ENCODE results near the gene DDI2.

DDI2 gene

GRCh38 chr1:15704526-15705183 lies 87.4 kb downstream of the DDI2 start:
- FAIRE-seq, result no peak

GRCh38 chr1:15705184-15705566 lies 87.9 kb downstream of the DDI2 start:
- FAIRE-seq, result no peak

GRCh38 chr1:15706751-15707150 lies 89.5 kb downstream of the DDI2 start:
- no peak for FAIRE-seq

DNA sequence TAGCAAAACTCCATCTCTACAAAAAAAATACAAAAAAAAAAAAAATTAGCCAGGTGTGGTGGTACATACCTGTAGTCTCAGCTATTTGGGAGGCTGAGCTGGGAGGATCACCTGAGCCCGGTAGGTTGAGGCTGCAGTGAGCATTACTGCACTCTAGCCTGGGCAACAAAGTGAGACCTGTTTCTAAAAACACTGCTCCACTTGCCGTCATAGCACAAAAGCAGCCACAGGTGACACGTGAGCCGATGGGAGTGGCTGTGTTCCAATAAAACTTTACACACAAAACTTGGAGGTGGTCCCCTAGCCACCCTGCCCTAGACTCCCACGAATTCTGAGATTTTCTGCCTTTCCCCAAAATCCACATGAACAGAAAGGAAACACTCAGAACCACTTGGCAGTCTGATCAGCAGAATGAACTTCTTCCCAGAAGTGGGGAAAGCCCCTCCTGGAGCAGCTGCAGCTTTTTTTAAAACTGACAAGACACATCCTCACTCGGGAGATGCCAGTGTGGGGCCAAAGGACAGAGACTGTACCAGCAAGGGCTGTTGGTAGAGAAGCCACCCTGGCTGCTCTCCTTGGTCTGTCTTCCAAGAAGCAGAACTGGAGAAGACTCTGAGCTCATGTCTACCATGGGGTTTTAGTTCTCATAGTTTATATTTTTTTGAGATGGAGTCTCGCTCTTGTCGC lies 90.1 kb downstream of the DDI2 start:
- no peak for FAIRE-seq

GRCh38 chr1:15708486-15709137 lies 91.4 kb downstream of the DDI2 start:
- FAIRE-seq, result no peak

DNA sequence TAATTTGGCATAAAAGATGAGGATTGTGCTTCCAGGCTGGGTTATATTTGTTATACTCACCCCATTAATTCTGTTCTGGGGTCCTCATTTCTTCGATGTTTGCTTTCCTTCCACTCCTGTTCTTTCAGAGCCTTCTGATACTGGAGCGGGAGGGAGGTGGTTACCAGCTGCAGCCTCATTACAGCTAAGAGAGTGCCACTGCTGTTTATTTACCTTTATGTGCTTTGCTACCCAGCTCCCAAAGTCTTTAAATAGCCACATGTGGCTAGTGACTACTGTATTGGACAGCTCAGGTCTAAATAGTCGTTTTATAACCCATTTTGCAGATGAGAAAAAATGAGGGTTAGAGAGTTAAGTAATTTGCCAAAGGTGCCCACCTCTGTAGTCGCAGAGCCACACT lies 92.0 kb downstream of the DDI2 start:
- no peak for FAIRE-seq

- FAIRE-seq, result no peak
Observed at GRCh38 chr1:15712168-15712567, 94.9 kb downstream of the DDI2 start.

DNA sequence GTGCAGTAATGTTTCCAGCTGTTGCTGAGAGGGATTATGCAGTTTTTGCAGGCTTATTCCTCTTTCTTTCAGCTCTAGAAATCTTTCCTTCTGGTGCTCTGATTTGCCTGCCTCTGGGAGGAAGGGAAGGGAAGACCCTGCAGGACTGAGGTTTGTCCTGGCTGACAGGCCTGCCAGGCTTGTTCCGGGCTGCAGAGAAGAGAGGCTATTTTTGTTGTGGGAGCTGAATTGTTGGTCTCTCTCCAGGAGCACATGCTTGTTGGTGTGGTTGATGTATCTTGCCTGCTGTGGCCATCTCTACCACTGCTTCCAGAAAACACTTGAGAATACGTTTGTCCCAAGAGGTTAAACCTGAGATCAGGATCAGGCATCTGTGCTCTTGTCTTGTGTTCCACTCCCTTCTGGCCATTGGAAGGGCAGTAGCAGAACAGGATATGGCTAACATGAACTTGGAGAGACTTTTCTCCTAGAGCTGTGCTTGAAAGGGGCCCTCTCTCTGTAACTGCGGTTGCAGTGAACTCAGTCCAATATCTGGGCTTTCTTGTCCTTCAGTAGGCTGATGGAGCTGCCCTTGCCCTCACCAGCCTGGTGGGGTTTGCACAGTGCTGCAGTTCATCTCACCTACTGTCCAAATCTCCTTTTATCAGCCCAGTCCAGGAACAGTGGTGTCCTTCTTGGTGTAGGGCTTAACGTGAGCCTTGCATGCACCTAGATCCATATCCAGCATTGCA lies 97.3 kb downstream of the DDI2 start:
- FAIRE-seq, result no peak

- FAIRE-seq, result no peak
Observed at GRCh38 chr1:15717418-15718125, 100.3 kb downstream of the DDI2 start.

DNA sequence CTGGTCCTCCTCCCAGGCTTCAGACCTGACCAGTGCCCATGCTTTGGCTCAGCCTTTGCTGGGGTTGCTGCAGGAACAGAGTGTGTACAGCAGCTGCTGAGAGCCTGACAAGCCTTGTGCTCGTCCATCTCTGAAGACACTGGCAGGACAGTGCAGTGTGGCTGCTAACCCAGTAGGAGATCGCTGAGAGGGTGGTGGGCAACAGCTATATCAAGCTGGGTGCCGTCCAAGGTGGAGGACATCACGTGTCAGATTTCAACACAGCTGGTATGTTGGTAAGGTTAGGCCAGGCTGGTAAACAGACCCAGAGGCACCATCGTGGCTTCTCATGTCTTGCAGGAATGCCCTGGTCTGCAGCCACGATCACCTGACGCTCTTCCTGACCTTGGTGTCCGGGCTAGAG lies 100.9 kb downstream of the DDI2 start:
- FAIRE-seq, result no peak

Data from endometrium (tissue), 2 donors.